Mucosa of rectum (tissue), 2 donors: Measurements from ENCODE around the gene PNMA5.
A peak's percentile ranks its signal among the peaks of the same experiment; 100 is the strongest.

ENCODE experiments used
- H3K27ac ChIP-seq, 2 donors: one replicate each; pipeline ENCODE4 v1.7.0; 2013; ENCODE audit warnings: inconsistent platforms in 2 of 2, low read depth in 2 of 2, low read length in 2 of 2
- H3K27me3 ChIP-seq, 2 donors: one replicate each; pipeline ENCODE4 v1.7.0; 2013; ENCODE audit warnings: low read length in 2 of 2; ENCODE audit not compliant: control insufficient read depth in 2 of 2, insufficient read depth in 2 of 2
- H3K36me3 ChIP-seq, 2 donors: one replicate each; pipeline ENCODE4 v1.7.0; 2013; ENCODE audit warnings: low read length in 2 of 2; ENCODE audit not compliant: control insufficient read depth in 2 of 2, insufficient read depth in 2 of 2
- H3K4me1 ChIP-seq, 2 donors: one replicate each; pipeline ENCODE4 v1.7.0; 2013; ENCODE audit warnings: low read length in 2 of 2, mild to moderate bottlenecking in 1 of 2; ENCODE audit not compliant: control insufficient read depth in 2 of 2, insufficient read depth in 2 of 2
- H3K4me3 ChIP-seq, 2 donors: one replicate each; pipeline ENCODE4 v1.7.0; 2013; ENCODE audit warnings: low read length in 2 of 2
- H3K9ac ChIP-seq, 2 donors: one replicate each; pipeline ENCODE4 v1.7.0; 2013; ENCODE audit warnings: low read length in 2 of 2, low read depth in 1 of 2, mild to moderate bottlenecking in 1 of 2
- H3K9me3 ChIP-seq, 2 donors: one replicate each; pipeline ENCODE4 v1.7.0; 2013; ENCODE audit warnings: low read length in 2 of 2; ENCODE audit not compliant: control insufficient read depth in 2 of 2
- donor health status: healthy.
- donor health status: Normal muscosa, but diverticular disease.

Gene PNMA5

DNA sequence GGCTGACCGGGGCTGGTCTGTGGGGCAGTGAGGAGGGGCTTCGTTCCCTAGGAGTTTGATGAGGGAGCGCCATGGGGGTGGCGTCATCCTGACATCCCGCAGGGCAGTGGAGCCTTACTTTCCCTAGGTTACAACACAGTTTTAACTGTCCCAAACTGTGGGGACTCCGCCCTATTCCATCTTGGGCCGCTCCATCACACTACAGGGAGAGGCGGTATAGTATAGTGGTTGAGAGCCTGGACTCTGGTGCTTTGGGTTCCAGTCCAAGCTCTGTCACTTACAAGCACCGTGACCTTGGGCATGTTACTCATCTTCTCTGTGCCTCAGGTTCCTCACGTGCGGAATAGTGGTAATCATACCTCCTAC is 51.9 kb downstream of the PNMA5 start:
- Histone ChIP-seq H3K4me3 (peak overlapping the region; percentile 57 to 59), H3K9ac (peak overlapping the region; percentile 68 to 70), H3K27me3 (no peaks in the 10 kb centered on the region), H3K9me3 (no peaks in the 10 kb centered on the region), H3K36me3 (no peaks in the 10 kb centered on the region), H3K27ac (peak overlapping the region in 1 of 2 donors; percentile 67), H3K4me1 (peaks cover 2 to 3% of the 10 kb centered on the region in 2 donors)

DNA sequence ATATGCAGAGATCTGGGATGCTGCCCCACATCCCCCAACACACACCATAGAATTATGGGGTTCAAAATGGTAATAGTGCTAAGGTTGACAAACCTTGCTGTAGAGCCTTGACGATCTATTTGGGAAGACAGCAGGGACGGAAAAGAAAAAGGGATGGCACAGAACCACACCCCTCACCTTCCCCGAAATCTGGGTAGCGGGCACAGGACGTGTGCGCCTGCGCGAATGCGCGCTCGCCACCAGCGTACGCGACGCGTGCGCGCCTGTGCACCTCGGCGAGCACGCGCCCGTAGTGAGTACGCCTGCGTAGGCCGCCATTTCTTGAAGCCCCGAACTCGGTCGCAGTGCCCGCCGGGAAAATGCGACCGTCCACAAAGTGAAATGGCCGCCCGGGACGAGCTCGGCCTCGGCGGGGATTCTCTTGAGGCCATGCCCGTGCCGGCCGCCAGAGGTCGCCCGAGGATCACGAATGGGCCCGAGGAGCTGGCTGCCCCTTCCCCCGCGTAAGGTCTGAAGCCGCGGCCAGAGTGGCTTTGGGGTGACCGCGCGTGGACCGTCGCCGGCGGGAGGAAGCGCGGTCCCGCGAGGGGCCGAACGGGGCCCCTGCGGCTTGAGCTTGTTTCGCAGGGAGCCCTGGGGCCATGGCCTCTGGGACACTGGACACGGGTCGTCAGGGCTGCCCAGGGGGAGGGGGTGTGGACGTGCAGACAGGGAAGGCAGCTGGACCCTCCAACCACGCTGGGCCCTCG is 52.4 kb downstream of the PNMA5 start:
- Histone ChIP-seq H3K4me1 (peaks cover 2 to 3% of the 10 kb centered on the region in 2 donors), H3K27ac (peak overlapping the region in 1 of 2 donors; percentile 67), H3K9me3 (no peaks in the 10 kb centered on the region), H3K4me3 (peak overlapping the region; percentile 57 to 84), H3K36me3 (no peaks in the 10 kb centered on the region), H3K27me3 (no peaks in the 10 kb centered on the region), H3K9ac (peak overlapping the region; percentile 68 to 70)
